Measurements from ENCODE around the gene PKDREJ.

GRCh38 chr22:46214616-46215015 is 48.5 kb downstream of the PKDREJ start:
- TF ChIP-seq CTCF (IDR thresholded peaks at IDR 0.05; ENCODE audit: low read depth, low read length) (no peak), MAX (IDR thresholded peaks at IDR 0.05; ENCODE audit: low read depth, low read length) (no peak), POLR2A (IDR thresholded peaks at IDR 0.05; ENCODE audit: extremely low read depth, insufficient read length) (no peak)
